Astrocyte (in vitro differentiated cells and primary cell): Measurements from ENCODE around the gene HOXA13.

ENCODE experiments used
- CTCF ChIP-seq: IDR thresholded peaks from 2 replicates; pipeline ENCODE4 v1.5.1; 2011; ENCODE audit warnings: low read depth, mild to moderate bottlenecking, inconsistent platforms, low read length, moderate library complexity; ENCODE audit not compliant: insufficient read depth
- EZH2 ChIP-seq: IDR thresholded peaks from 2 replicates; pipeline ENCODE4 v1.6.1; 2012; ENCODE audit warnings: mild to moderate bottlenecking, low read length, inconsistent platforms; ENCODE audit not compliant: insufficient read depth

GRCh38 chr7:27244488-27245123, 44.7 kb upstream of the HOXA13 start:
- TF ChIP-seq CTCF (no peak), EZH2 (no peak)
